ENCODE measurements around the gene SNRNP40.

GRCh38 chr1:31219489-31219888 lies 77.1 kb downstream of the SNRNP40 start:
- TF ChIP-seq TCF4 (CRISPR knock-in tag; IDR thresholded peaks at IDR 0.05; ENCODE audit: borderline replicate concordance) = no peak
- TF ChIP-seq GLIS3 (CRISPR knock-in tag; IDR thresholded peaks at IDR 0.05) = no peak
- no peak for TF ChIP-seq ARNTL (CRISPR knock-in tag; IDR thresholded peaks at IDR 0.05; ENCODE audit: borderline replicate concordance, low read depth)
- TF ChIP-seq RARB (CRISPR knock-in tag; IDR thresholded peaks at IDR 0.05) = no peak
- no peak for TF ChIP-seq ZFP30 (CRISPR knock-in tag; IDR thresholded peaks at IDR 0.05)
- TF ChIP-seq PPARA (CRISPR knock-in tag; IDR thresholded peaks at IDR 0.05; ENCODE audit: borderline replicate concordance) = no peak
- TF ChIP-seq ESRRG (CRISPR knock-in tag; IDR thresholded peaks at IDR 0.05) = no peak
- no peak for TF ChIP-seq CSRNP3 (CRISPR knock-in tag; IDR thresholded peaks at IDR 0.05)
- TF ChIP-seq, protein P1, sequence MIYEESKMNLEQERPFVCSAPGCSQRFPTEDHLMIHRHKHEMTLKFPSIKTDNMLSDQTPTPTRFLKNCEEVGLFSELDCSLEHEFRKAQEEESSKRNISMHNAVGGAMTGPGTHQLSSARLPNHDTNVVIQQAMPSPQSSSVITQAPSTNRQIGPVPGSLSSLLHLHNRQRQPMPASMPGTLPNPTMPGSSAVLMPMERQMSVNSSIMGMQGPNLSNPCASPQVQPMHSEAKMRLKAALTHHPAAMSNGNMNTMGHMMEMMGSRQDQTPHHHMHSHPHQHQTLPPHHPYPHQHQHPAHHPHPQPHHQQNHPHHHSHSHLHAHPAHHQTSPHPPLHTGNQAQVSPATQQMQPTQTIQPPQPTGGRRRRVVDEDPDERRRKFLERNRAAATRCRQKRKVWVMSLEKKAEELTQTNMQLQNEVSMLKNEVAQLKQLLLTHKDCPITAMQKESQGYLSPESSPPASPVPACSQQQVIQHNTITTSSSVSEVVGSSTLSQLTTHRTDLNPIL (CRISPR knock-in tag; IDR thresholded peaks at IDR 0.05; ENCODE audit: low read depth) = no peak
- no peak for TF ChIP-seq ZFP3 (CRISPR knock-in tag; IDR thresholded peaks at IDR 0.05)

Measured in SK-N-SH treated with all-trans-retinoic acid at 6 μM for 48 hours (cell line).